HepG2 (cell line): ENCODE data around the gene TBC1D2B. TPM values are rescaled to one million over a fixed set of nuclear protein-coding genes. Genes with fewer than 3 reads are reported as not detected.
A peak's percentile ranks its signal among the peaks of the same experiment; 100 is the strongest.

Experiments
- ATAC-seq: fragments of 200-7000 bp; cut with Tn5 transposase; 3 replicates; pipeline ENCODE4 v1.9.1; 2020; ENCODE audit warnings: mild to moderate bottlenecking, moderate library complexity
- BruUV-seq: library from RNA; stranded (reverse); fragments of 400-500 nt; replicated peaks from 2 replicates; lab custom pipeline; 2021; lab: Mats Ljungman, UMichigan
- CTCF ChIA-PET: fragments of 300-600 bp; formaldehyde crosslinking; extraction: SDS; loops from one replicate; lab custom pipeline; 2021; ENCODE audit warnings: low total read pairs, inconsistent platforms, low intra/inter-chr PET ratio; lab: Yijun Ruan, JAX
- POLR2A ChIA-PET: fragments of 350-600 bp; sonication (Branson Sonifier 250); formaldehyde crosslinking; loops from one replicate; lab custom pipeline; 2020; ENCODE audit warnings: antibody characterized with exemption, inconsistent platforms; lab: Yijun Ruan, JAX
- DNase-seq: peaks from one replicate; pipeline ENCODE4 v3.0.0-alpha.2; 2015; ENCODE audit warnings: low spot score
- FAIRE-seq: peaks from 3 replicates; lab custom pipeline; 2011; peaks lifted over from hg19 to GRCh38; lab: Jason Lieb, UNC
- H2AFZ ChIP-seq: one replicate; pipeline ENCODE4 v1.6.1; 2011; ENCODE audit warnings: low read length, inconsistent platforms
- H3K27ac ChIP-seq: fragments of 300-600 bp; 3 replicates; pipeline ENCODE4 v1.8.0; 2011; ENCODE audit warnings: mixed run types, mild to moderate bottlenecking, mixed read lengths, low read length, inconsistent platforms; ENCODE audit not compliant: insufficient read depth; ENCODE audit errors: extremely low read length
- H3K27me3 ChIP-seq, 2 experiments: fragments of 200-600 bp in 1 of 2; 2 replicates in 1 of 2; 3 replicates in 1 of 2; pipeline versions ENCODE4 v1.6.0 to v1.8.0; 2011; ENCODE audit warnings: low read length in 2 of 2, mild to moderate bottlenecking in 2 of 2, moderate library complexity in 2 of 2, inconsistent platforms in 1 of 2; ENCODE audit not compliant: insufficient read depth in 2 of 2, control insufficient read depth in 1 of 2
- H3K36me3 ChIP-seq, 2 experiments: fragments of 200-600 bp in 1 of 2; replicated peaks in 1 of 2; 2 replicates in 1 of 2; 3 replicates in 1 of 2; pipeline versions ENCODE4 v1.5.1 to v1.8.0; 2011; ENCODE audit warnings: low read length in 2 of 2, inconsistent platforms in 1 of 2; ENCODE audit not compliant: insufficient read depth in 2 of 2, control insufficient read depth in 1 of 2
- H3K4me1 ChIP-seq: 2 replicates; pipeline ENCODE4 v1.5.1; 2012; ENCODE audit warnings: low read length, inconsistent platforms; ENCODE audit not compliant: insufficient read depth
- H3K4me2 ChIP-seq: 2 replicates; pipeline ENCODE4 v1.6.0; 2011; ENCODE audit warnings: low read depth, low read length, inconsistent platforms
- H3K4me3 ChIP-seq, 3 experiments: fragments of 200-600 bp in 1 of 3; sonication (generic), shearing (Covaris generic) in 1 of 3; replicated peaks in 1 of 3; 2 replicates each; pipeline ENCODE4 v1.5.1; 2011 to 2016; ENCODE audit warnings: low read length in 3 of 3, inconsistent platforms in 2 of 3, low read depth in 2 of 3, mild to moderate bottlenecking in 2 of 3, control low read depth in 1 of 3, mixed read lengths in 1 of 3; ENCODE audit not compliant: insufficient read depth in 1 of 3
- H3K79me2 ChIP-seq: one replicate; pipeline ENCODE4 v1.6.1; 2011; ENCODE audit warnings: low read length, inconsistent platforms; ENCODE audit not compliant: insufficient read depth
- H3K9ac ChIP-seq: 2 replicates; pipeline ENCODE4 v1.6.0; 2011; ENCODE audit warnings: mild to moderate bottlenecking, low read depth, low read length, inconsistent platforms; ENCODE audit not compliant: insufficient read depth
- H3K9me3 ChIP-seq: 2 replicates; pipeline ENCODE4 v1.5.1; 2012; ENCODE audit warnings: mild to moderate bottlenecking, low read length
- H4K20me1 ChIP-seq: 2 replicates; pipeline ENCODE4 v1.6.0; 2011; ENCODE audit warnings: inconsistent platforms, mild to moderate bottlenecking, low read length, moderate library complexity; ENCODE audit not compliant: insufficient read depth
- MYC ChIP-seq: sonication (generic); formaldehyde crosslinking; IDR thresholded peaks from 2 replicates; pipeline ENCODE4 v1.9.0; 2021; ENCODE audit warnings: missing genetic modification reagents, borderline replicate concordance
- PRDM4 ChIP-seq: sonication (generic); formaldehyde crosslinking; IDR thresholded peaks from 2 replicates; pipeline ENCODE4 v1.9.0; 2021; ENCODE audit warnings: missing genetic modification reagents, borderline replicate concordance
- ZNF263 ChIP-seq: sonication (generic); formaldehyde crosslinking; IDR thresholded peaks from 2 replicates; pipeline ENCODE4 v1.4.0; 2020; ENCODE audit warnings: missing genetic modification reagents
- ZNF414 ChIP-seq: sonication (generic); formaldehyde crosslinking; IDR thresholded peaks from 2 replicates; pipeline ENCODE4 v1.5.0; 2020; ENCODE audit warnings: missing genetic modification reagents
- ZNF768 ChIP-seq: sonication (generic); formaldehyde crosslinking; IDR thresholded peaks from 2 replicates; pipeline ENCODE4 v1.4.0; 2020; ENCODE audit warnings: missing genetic modification reagents
- ZNF777 ChIP-seq: sonication (generic); formaldehyde crosslinking; IDR thresholded peaks from 2 replicates; pipeline ENCODE4 v1.4.0; 2020; ENCODE audit warnings: missing genetic modification reagents
- ZNF850 ChIP-seq: sonication (generic); formaldehyde crosslinking; conservative IDR thresholded peaks from 2 replicates; pipeline ENCODE4 v1.9.0; 2021; ENCODE audit warnings: mild to moderate bottlenecking, missing genetic modification reagents
- WGBS: methylation state at CpG from one replicate; pipeline ENCODE4 v1.1.6; 2017; ENCODE audit warnings: low lambda C conversion rate; 5-methylcytosine and 5-hydroxymethylcytosine counted together
- in situ Hi-C: cut with HindIII; loops from 2 replicates; pipeline ENCODE4 v1.10.0; 2017; ENCODE audit warnings: low pct_unique_long_range_greater_than_20kb; ENCODE audit not compliant: extremely low pct_ligation_motif_present
- intact Hi-C: fragments of 100-400 bp; cut with micrococcal nuclease; formaldehyde crosslinking; loops from one replicate; pipeline ENCODE4 v1.10.0; 2022; ENCODE audit not compliant: unreplicated experiment
- polyA plus RNA-seq, 8 experiments: library from polyadenylated mRNA; depleted of rRNA in 3 of 8; stranded (reverse) in 7 of 8; unstranded in 1 of 8; fragments of >200 nt; fragmentation: Illumina TruSeq in 4 of 8; extraction: Trizol in 4 of 8; gene quantifications; 2 replicates each; pipeline versions ENCODE4 v1.2.1 to v1.2.3, GENCODE V29; 2011 to 2016; ENCODE audit warnings: low read depth in 4 of 8, missing spikeins in 1 of 8, mixed read lengths in 1 of 8; ENCODE audit not compliant: insufficient read depth in 1 of 8
- total RNA-seq, 5 experiments: library from RNA; depleted of rRNA; stranded (reverse); fragments of >200 nt; fragmentation: Illumina TruSeq; extraction: Trizol; gene quantifications; 2 replicates each; pipeline ENCODE4 v1.2.3, GENCODE V29; 2016; ENCODE audit warnings: low read depth in 1 of 5

TBC1D2B gene
- total and polyA plus RNA-seq, 2 of the 13 experiments (the other 11 are each of a cell fraction or from before 2014, with no cell fraction given), result 10.1 to 14.4 TPM

- TF ChIP-seq PRDM4 (CRISPR knock-in tag) (no peak), ZNF414 (CRISPR knock-in tag) (no peak), MYC (CRISPR knock-in tag) (peak; percentile 9; the same call in 1 of the 2 replicates), ZNF850 (CRISPR knock-in tag) (no peak), ZNF263 (peak; percentile 58; the same call in 1 of the 2 replicates)
Measured at GRCh38 chr15:77983091-77983707, 94.3 kb downstream of the TBC1D2B start (continued).

GRCh38 chr15:77982127-77982490 is 95.4 kb downstream of the TBC1D2B start:
- H3K4me2 ChIP-seq, result no peak overlapping the region
- 37% methylated on average over 6 of the region's 10 CpGs for WGBS
- FAIRE-seq, result no peak
- no peaks in the 10 kb centered on the region for H3K36me3 ChIP-seq
- no TSS peak for BruUV-seq
- no peak for ATAC-seq
- intact Hi-C loops, result no loop called here
- POLR2A ChIA-PET, result no interaction called here
- H4K20me1 ChIP-seq, result no peaks in the 10 kb centered on the region
- H3K27me3 ChIP-seq, result peaks cover under 1 to 2% of the 10 kb centered on the region in 2 experiments; a peak in 2 of 5 replicates
- no peak for TF ChIP-seq ZNF777 (CRISPR knock-in tag)
- TF ChIP-seq ZNF768 (CRISPR knock-in tag), result peak; percentile 29; the same call in 1 of the 2 replicates
- no peak overlapping the region for H2AFZ ChIP-seq
- H3K9me3 ChIP-seq, result no peaks in the 10 kb centered on the region
- H3K4me3 ChIP-seq, result no peak overlapping the region
- in situ Hi-C loops, result no loop called here
- no peak for DNase-seq
- CTCF ChIA-PET, result no interaction called here
- H3K9ac ChIP-seq, result no peak overlapping the region
- H3K4me1 ChIP-seq, result peaks cover 16% of the 10 kb centered on the region
- no peaks in the 10 kb centered on the region for H3K79me2 ChIP-seq
- no peak overlapping the region for H3K27ac ChIP-seq
